Stomach (tissue), 9 donors: ENCODE data around the gene C11orf54. TPM values are rescaled to one million over a fixed set of nuclear protein-coding genes. Genes with fewer than 3 reads are reported as not detected.
A peak's percentile ranks its signal among the peaks of the same experiment; 100 is the strongest.

ENCODE experiments used
- DNase-seq, 2 donors: peaks; one replicate each; pipeline versions ENCODE4 v3.0.0 to v3.0.0-alpha.2; 2013 to 2019
- H3K27ac ChIP-seq, 5 donors: fragments of 200-600 bp in 4 of 5; sonication (generic) in 4 of 5; one replicate each; pipeline ENCODE4 v1.5.1; 2013 to 2019; ENCODE audit warnings: mild to moderate bottlenecking in 1 of 5, moderate library complexity in 1 of 5
- H3K27me3 ChIP-seq, 3 donors: fragments of 200-600 bp; sonication (generic); one replicate each; pipeline ENCODE4 v1.5.1; 2017 to 2019; ENCODE audit warnings: mixed run types in 1 of 3
- H3K36me3 ChIP-seq, 4 donors: fragments of 200-600 bp; sonication (generic); 1 replicate in 3 of 4; 2 replicates in 1 of 4; pipeline ENCODE4 v1.5.1; 2016 to 2019
- H3K4me1 ChIP-seq, 4 donors: fragments of 200-600 bp; sonication (generic); one replicate each; pipeline ENCODE4 v1.5.1; 2016 to 2019
- H3K4me3 ChIP-seq, 4 donors: fragments of 200-600 bp; sonication (generic) in 3 of 4; one replicate each; pipeline ENCODE4 v1.5.1; 2016 to 2019; ENCODE audit warnings: mild to moderate bottlenecking in 1 of 4
- H3K9me3 ChIP-seq, 4 donors: fragments of 200-600 bp; sonication (generic); one replicate each; pipeline ENCODE4 v1.5.1; 2016 to 2019
- EP300 ChIP-seq: sonication (generic); formaldehyde crosslinking; IDR thresholded peaks from one replicate; pipeline ENCODE4 v1.6.1; 2017; ENCODE audit warnings: antibody characterized with exemption
- POLR2A ChIP-seq, 4 donors: fragments of 450-650 bp; IDR thresholded peaks; one replicate each; pipeline ENCODE4 v1.6.1; 2016; ENCODE audit warnings: antibody characterized with exemption in 4 of 4, control low read depth in 2 of 4, mild to moderate bottlenecking in 1 of 4, moderate library complexity in 1 of 4
- POLR2AphosphoS5 ChIP-seq, 3 donors: sonication (generic); formaldehyde crosslinking; IDR thresholded peaks; one replicate each; pipeline ENCODE4 v1.6.1; 2016; ENCODE audit warnings: antibody characterized with exemption in 3 of 3
- whole genome bisulfite sequencing, 5 donors: extraction: QIAGEN DNeasy Blood & Tissue Kit in 3 of 5; methylation state at CpG; one replicate each; pipeline versions ENCODE4 v1.1.5 to v1.1.7; 2013 to 2018; 5-methylcytosine and 5-hydroxymethylcytosine counted together
- intact Hi-C: fragments of 100-400 bp; cut with DNase I; formaldehyde crosslinking; loops from one replicate; pipeline ENCODE4 v1.15.1; 2023; ENCODE audit warnings: low total_unique reads
- polyA plus RNA-seq, 3 donors: library from polyadenylated mRNA; stranded (reverse); fragments of 200-250 nt; gene quantifications; one replicate each; pipeline ENCODE4 v1.2.3, GENCODE V29; 2013
- total RNA-seq, 5 donors: library from RNA; depleted of rRNA; stranded (reverse); fragments of >200 nt; gene quantifications; one replicate each; pipeline versions ENCODE4 v1.1.0 to v1.2.3, GENCODE V29; 2014 to 2016
- TF ChIP-seq, protein P1 (sequence below), 7 experiments: fragments of 450-650 bp in 4 of 7; fragments of 200-600 bp in 3 of 7; sonication (generic) in 3 of 7; IDR thresholded peaks; one replicate each; pipeline ENCODE4 v1.5.1; 2016 to 2019; ENCODE audit warnings: antibody characterized with exemption in 7 of 7, control low read depth in 2 of 7, mild to moderate bottlenecking in 1 of 7
- donor health status: healthy with polysubstance abuse.
- donor health status: Bipolar disorder and iron deficiency.
- donor health status: healthy.

Gene C11orf54
- total and polyA plus RNA-seq, 8 donors: 11.5 to 236 (median 27.8) TPM

DNA sequence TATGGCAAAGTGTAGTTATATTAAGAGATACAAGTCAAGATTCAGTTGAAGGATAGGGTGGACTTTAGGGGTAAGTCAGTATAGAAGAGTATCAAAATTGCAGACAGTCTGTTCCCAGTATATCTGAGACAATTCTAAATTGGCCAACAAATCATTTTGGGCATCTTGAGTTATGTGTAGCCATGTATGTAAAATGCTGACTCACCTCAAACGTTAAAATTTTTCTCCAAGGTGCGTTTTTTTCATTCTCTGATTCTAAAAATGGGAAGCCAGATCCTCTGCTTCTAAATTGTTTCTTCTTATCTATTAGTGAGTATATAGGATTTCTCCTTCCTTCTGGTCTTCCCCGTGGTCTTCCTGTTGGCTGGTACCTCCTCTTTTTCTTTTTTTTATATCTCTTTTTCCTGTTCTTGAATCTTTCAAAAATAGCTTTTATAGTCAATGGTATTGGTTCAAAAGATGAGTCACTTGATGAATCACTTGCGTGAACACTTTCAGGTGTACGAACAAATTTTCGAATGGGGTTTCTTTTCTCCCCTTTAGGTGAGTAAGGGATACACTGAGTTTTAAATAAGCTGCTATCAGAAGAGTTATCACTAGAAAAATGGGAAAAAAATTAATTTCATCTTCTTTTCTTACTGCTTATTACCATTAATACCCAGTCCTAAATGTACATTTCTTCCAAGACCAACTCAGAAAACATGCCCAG lies 3.4 kb upstream of the C11orf54 start:
- TF ChIP-seq POLR2A (IDR thresholded peaks at IDR 0.05): no peak
- no peak for TF ChIP-seq POLR2AphosphoS5 (IDR thresholded peaks at IDR 0.05)
- no peak for TF ChIP-seq EP300
- TF ChIP-seq, protein P1, sequence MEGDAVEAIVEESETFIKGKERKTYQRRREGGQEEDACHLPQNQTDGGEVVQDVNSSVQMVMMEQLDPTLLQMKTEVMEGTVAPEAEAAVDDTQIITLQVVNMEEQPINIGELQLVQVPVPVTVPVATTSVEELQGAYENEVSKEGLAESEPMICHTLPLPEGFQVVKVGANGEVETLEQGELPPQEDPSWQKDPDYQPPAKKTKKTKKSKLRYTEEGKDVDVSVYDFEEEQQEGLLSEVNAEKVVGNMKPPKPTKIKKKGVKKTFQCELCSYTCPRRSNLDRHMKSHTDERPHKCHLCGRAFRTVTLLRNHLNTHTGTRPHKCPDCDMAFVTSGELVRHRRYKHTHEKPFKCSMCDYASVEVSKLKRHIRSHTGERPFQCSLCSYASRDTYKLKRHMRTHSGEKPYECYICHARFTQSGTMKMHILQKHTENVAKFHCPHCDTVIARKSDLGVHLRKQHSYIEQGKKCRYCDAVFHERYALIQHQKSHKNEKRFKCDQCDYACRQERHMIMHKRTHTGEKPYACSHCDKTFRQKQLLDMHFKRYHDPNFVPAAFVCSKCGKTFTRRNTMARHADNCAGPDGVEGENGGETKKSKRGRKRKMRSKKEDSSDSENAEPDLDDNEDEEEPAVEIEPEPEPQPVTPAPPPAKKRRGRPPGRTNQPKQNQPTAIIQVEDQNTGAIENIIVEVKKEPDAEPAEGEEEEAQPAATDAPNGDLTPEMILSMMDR (IDR thresholded peaks at IDR 0.05): no peak
- peaks cover 36 to 64% (median 59%) of the 10 kb centered on the region in 4 donors for H3K36me3 ChIP-seq
- peaks cover 39 to 83% (median 65%) of the 10 kb centered on the region in 4 donors for H3K4me1 ChIP-seq
- peak overlapping the region in 3 of 5 donors; percentile 3 to 49 (median 19) for H3K27ac ChIP-seq
- no peaks in the 10 kb centered on the region for H3K9me3 ChIP-seq
- peak overlapping the region in 3 of 4 donors; percentile 68 to 95 (median 89) for H3K4me3 ChIP-seq
- 31 to 47% (median 43%) methylated on average over 6 of the region's 6 CpGs for WGBS, 5 donors
- DNase-seq: no peak
- H3K27me3 ChIP-seq: no peaks in the 10 kb centered on the region
- intact Hi-C loops: no loop called here

DNA sequence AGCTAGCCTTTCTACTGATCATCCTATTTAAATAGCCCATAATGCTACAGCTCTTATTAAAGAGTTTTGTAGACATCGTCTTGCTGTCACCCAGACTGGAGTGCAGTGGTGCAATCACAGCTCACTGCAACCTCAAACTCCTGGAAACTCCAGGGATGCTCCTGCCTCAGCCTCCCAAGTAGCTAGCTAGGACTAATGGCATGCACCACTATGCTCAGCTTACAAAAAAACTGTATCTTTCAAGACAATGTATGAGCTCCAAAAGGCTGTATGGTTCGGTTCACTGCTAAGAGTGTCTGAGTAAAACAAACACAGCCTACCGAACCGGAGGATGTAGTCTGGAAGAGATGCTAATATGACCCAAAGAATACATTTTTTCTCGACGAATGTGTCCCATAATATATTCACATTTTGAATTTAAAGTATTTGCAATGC lies 2.8 kb upstream of the C11orf54 start:
- TF ChIP-seq POLR2AphosphoS5 (IDR thresholded peaks at IDR 0.05): no peak
- TF ChIP-seq, protein P1 (IDR thresholded peaks at IDR 0.05): no peak
- TF ChIP-seq POLR2A (IDR thresholded peaks at IDR 0.05): no peak
- no peak for TF ChIP-seq EP300
- H3K9me3 ChIP-seq: no peaks in the 10 kb centered on the region
- H3K4me3 ChIP-seq: peak overlapping the region in 3 of 4 donors; percentile 68 to 95 (median 89)
- intact Hi-C loops: no loop called here
- WGBS, 5 donors: 26 to 39% (median 30%) methylated on average over 6 of the region's 6 CpGs
- peaks cover 42 to 83% (median 68%) of the 10 kb centered on the region in 4 donors for H3K4me1 ChIP-seq
- H3K27ac ChIP-seq: peak overlapping the region in 2 of 5 donors; percentile 19 to 49
- no peaks in the 10 kb centered on the region for H3K27me3 ChIP-seq
- peaks cover 30 to 64% (median 59%) of the 10 kb centered on the region in 4 donors for H3K36me3 ChIP-seq
- no peak for DNase-seq

DNA sequence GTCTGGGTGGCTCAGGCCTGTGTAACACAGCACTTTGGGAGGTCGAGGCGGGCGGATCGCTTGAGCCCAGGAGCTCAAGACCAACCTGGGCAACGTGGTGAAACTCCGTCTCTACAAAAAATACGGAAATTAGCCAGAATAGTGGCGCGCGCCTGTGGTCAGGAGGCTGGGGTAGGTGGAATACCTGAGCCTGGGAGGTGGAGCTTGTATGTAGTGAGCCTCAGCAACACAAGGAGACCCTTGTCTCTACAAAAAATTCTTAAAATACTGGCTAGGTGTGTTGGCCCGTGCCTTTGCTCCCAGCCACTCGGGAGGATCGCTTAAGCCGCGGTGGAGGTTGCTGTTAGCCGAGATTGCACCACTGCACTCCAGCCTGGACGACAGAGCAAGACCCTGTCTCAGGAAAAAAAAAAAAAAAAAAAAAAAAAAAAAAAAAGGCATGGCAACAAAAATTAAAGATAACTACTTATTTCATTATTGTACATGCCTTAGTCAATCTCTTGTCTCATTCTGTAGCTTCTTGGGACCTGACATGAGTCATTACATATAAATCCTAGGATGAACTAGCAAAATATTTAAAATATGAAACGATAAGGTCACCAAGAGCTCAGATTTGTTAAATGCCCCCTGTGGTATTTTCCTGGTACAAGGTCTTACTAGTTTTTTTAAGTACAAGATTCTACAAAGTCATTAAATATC lies 1.3 kb upstream of the C11orf54 start:
- DNase-seq: peak in 1 of 2 donors; percentile 63
- Histone ChIP-seq H3K36me3 (peaks cover 19 to 50% (median 46%) of the 10 kb centered on the region in 4 donors), H3K4me1 (peaks cover 50 to 87% (median 72%) of the 10 kb centered on the region in 4 donors), H3K27me3 (no peaks in the 10 kb centered on the region), H3K27ac (peak overlapping the region; percentile 60 to 98 (median 95)), H3K9me3 (no peaks in the 10 kb centered on the region), H3K4me3 (peak overlapping the region; percentile 68 to 95 (median 84))
- intact Hi-C loops: no loop called here
- TF ChIP-seq, protein P1 (IDR thresholded peaks at IDR 0.05): no peak
- TF ChIP-seq POLR2A (IDR thresholded peaks at IDR 0.05) (no peak), POLR2AphosphoS5 (IDR thresholded peaks at IDR 0.05) (no peak), EP300 (no peak)
- WGBS, 5 donors: 3 to 13% (median 5%) methylated on average over 18 of the region's 18 CpGs

DNA sequence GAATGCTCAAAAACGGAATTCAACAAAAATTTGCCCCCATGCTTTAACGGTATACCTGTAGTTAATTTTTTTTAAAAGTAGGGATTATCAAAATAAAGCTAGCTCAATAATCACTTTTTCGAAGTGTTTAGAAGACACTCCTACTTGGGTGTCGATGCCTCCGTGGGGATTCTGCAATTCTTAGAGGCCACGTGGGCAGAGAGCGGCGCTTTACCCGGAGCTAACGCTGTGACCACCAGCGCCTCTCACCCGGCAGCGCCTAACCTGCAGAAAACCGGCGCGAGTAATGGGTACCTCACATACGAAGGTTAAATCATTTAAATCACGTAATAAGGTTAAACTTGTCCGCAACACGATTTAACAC lies 760 bp upstream of the C11orf54 start:
- Histone ChIP-seq H3K36me3 (peaks cover 14 to 45% (median 40%) of the 10 kb centered on the region in 4 donors), H3K27ac (peak overlapping the region; percentile 89 to 98 (median 95)), H3K4me3 (peak overlapping the region; percentile 68 to 95 (median 84)), H3K9me3 (no peaks in the 10 kb centered on the region), H3K27me3 (no peaks in the 10 kb centered on the region), H3K4me1 (peaks cover 54 to 87% (median 71%) of the 10 kb centered on the region in 4 donors)
- no peak for TF ChIP-seq POLR2A (IDR thresholded peaks at IDR 0.05)
- TF ChIP-seq, protein P1 (IDR thresholded peaks at IDR 0.05): no peak
- no peak for TF ChIP-seq POLR2AphosphoS5 (IDR thresholded peaks at IDR 0.05)
- no peak for TF ChIP-seq EP300
- intact Hi-C loops: no loop called here
- DNase-seq: peak; percentile 50 to 85
- 0 to 1% (median 1%) methylated on average over 20 of the region's 20 CpGs for WGBS, 5 donors
